ENCODE measurements around the gene RITA1. TPM values are rescaled to one million over a fixed set of nuclear protein-coding genes. Genes with fewer than 3 reads are reported as not detected.

Gene RITA1
- total RNA-seq, 4 donors from 2014 or later = 14.7 to 21.7 (median 16.9) TPM

GRCh38 chr12:113226696-113227568 lies 41.4 kb downstream of the RITA1 start:
- Histone ChIP-seq H3K27me3 (no peaks in the 10 kb centered on the region), H3K4me1 (peaks cover 47% of the 10 kb centered on the region), H3K9me3 (no peaks in the 10 kb centered on the region), H3K36me3 (peaks cover 34% of the 10 kb centered on the region), H3K27ac (no peak overlapping the region), H3K4me3 (no peak overlapping the region)
- DNase-seq (ENCODE audit: low spot score in 2 of 2) = no peak
- TF ChIP-seq POLR2A (IDR thresholded peaks at IDR 0.05) = no peak
- TF ChIP-seq CTCF (IDR thresholded peaks at IDR 0.05) = no peak
- TF ChIP-seq POLR2AphosphoS5 (IDR thresholded peaks at IDR 0.05) = no peak
- no peak for TF ChIP-seq EP300 (IDR thresholded peaks at IDR 0.05)
- 79% methylated on average over 13 of the region's 13 CpGs for WGBS

DNA sequence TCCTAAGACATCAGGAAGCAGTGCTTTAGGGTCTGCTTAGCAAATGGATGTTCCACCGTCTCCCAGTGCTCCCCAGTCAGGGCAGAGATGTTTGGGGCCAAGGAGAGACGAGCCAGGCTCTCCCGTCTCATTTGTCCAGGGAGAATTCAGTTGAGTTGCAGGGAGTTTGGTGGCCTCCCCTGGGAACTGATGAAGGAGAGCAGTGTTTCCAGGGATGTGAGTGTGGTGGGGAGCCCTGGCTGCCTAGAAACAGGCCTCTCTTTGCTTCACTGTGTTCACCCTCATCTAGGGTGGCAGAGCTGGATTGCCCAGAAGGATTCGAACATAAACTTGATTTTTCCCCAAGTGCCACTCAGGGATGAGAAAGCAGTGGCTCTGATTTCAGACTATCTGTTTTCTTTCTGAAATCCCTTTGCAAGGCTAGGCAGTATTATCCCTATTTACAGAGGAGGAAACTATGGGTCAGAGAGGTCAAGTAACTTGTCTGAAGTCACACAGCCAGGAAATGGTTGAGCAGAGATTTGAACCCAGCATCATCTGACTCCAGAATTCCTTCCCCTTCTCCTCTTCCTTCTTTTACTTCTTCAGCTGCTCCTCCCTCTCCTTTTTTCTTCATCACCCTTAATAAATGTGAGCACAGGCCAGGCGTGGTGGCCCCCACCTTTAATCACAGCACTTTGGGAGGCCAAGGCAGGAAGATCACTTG lies 42.3 kb downstream of the RITA1 start:
- no peak for TF ChIP-seq CTCF (IDR thresholded peaks at IDR 0.05)
- TF ChIP-seq POLR2AphosphoS5 (IDR thresholded peaks at IDR 0.05) = no peak
- TF ChIP-seq POLR2A (IDR thresholded peaks at IDR 0.05) = no peak
- TF ChIP-seq EP300 (IDR thresholded peaks at IDR 0.05) = no peak
- Histone ChIP-seq H3K27ac (peak overlapping the region; percentile 43), H3K27me3 (no peaks in the 10 kb centered on the region), H3K4me1 (peaks cover 46% of the 10 kb centered on the region), H3K9me3 (no peaks in the 10 kb centered on the region), H3K4me3 (no peak overlapping the region), H3K36me3 (peaks cover 44% of the 10 kb centered on the region)
- no peak for DNase-seq (ENCODE audit: low spot score in 2 of 2)
- 89% methylated on average over 5 of the region's 5 CpGs for WGBS

GRCh38 chr12:113228394-113229028 lies 43.0 kb downstream of the RITA1 start:
- Histone ChIP-seq H3K9me3 (no peaks in the 10 kb centered on the region), H3K27me3 (no peaks in the 10 kb centered on the region), H3K4me3 (no peak overlapping the region), H3K4me1 (peaks cover 43% of the 10 kb centered on the region), H3K36me3 (peaks cover 50% of the 10 kb centered on the region), H3K27ac (peak overlapping the region; percentile 43)
- TF ChIP-seq CTCF (IDR thresholded peaks at IDR 0.05) = no peak
- no peak for TF ChIP-seq POLR2AphosphoS5 (IDR thresholded peaks at IDR 0.05)
- no peak for TF ChIP-seq EP300 (IDR thresholded peaks at IDR 0.05)
- TF ChIP-seq POLR2A (IDR thresholded peaks at IDR 0.05) = no peak
- WGBS = 66% methylated on average over 5 of the region's 5 CpGs
- DNase-seq (ENCODE audit: low spot score in 2 of 2) = no peak

DNA sequence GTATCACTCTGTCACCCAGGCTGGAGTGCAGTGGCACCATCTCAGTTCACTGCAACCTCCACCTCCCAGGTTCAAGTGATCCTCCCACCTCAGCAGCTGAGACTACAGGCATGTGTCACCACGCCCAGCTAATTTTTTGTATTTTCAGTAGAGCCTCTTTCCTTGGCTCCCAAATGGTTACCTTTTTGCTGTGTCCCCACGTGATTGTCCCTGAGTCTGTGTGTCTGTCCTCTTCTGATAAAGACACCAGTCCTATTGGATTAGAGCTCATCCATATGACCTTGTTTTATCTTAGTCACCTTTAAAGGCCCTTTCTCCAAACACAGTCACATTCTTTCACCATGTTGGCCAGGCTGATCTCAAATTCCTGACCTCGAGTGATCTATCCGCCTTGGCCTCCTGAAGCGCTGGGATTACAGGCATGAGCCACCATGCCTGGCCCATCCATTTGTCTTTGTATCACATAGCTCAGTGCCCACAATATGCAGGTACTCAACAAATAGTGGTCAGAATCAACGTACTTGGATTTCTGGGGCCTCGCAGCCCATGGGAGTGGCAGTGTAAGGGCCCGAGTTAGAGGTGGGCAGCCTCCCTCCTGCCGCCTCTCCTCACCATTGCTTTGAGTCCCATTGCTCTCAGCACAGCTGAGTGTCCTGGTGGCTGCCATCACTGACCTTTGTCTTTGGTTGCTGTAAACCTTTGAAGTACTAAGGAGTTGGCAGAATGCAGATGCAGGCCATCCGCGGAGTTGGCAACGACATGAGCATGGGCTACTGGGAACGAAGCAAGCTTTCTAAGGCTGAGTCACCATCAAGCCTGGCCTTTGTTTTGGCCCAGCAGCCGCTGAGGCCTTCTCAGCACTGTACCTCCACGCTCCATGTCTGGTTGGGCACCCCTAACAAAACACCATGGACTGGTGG lies 45.1 kb downstream of the RITA1 start:
- Histone ChIP-seq H3K36me3 (peaks cover 58% of the 10 kb centered on the region), H3K9me3 (no peaks in the 10 kb centered on the region), H3K4me1 (peaks cover 34% of the 10 kb centered on the region), H3K4me3 (no peak overlapping the region), H3K27ac (no peak overlapping the region), H3K27me3 (no peaks in the 10 kb centered on the region)
- TF ChIP-seq POLR2AphosphoS5 (IDR thresholded peaks at IDR 0.05) = no peak
- no peak for TF ChIP-seq POLR2A (IDR thresholded peaks at IDR 0.05)
- no peak for TF ChIP-seq CTCF (IDR thresholded peaks at IDR 0.05)
- TF ChIP-seq EP300 (IDR thresholded peaks at IDR 0.05) = no peak
- WGBS = 94% methylated on average over 10 of the region's 15 CpGs
- DNase-seq (ENCODE audit: low spot score in 2 of 2) = peak; percentile 35 to 64

All from suprapubic skin (tissue), 4 donors.